GM13976 (cell line): ENCODE data around the gene TBC1D4.
"Not testable (repeated sequence)": the region's sequence is repeated elsewhere in the genome, so short reads cannot be mapped to it uniquely, and the experiment has no call there.

Experiments used
- DNase-seq: peaks from one replicate; pipeline ENCODE4 v3.0.0; 2012; ENCODE audit warnings: low spot score
- CTCF ChIP-seq: IDR thresholded peaks from 2 replicates; pipeline ENCODE4 v1.5.1; 2012; ENCODE audit warnings: borderline replicate concordance, mild to moderate bottlenecking; ENCODE audit not compliant: insufficient read depth; ENCODE audit errors: extremely low read depth, missing control alignments, control extremely low read depth
- in situ Hi-C: fragments of 300-500 bp; cut with MboI; formaldehyde crosslinking; loops from one replicate; pipeline ENCODE4 v1.12.0; 2022; ENCODE audit warnings: low sequenced_read_pairs, mixed read lengths, inconsistent platforms; ENCODE audit not compliant: unreplicated experiment

TBC1D4 gene

GRCh38 chr13:75353781-75354193, 128.2 kb downstream of the TBC1D4 start:
- DNase-seq = no peak
- TF ChIP-seq CTCF = no peak
- in situ Hi-C loops = no loop called here

GRCh38 chr13:75352641-75353327, 129.2 kb downstream of the TBC1D4 start:
- in situ Hi-C loops = no loop called here
- no peak for DNase-seq
- TF ChIP-seq CTCF = no peak

GRCh38 chr13:75351538-75351937, 130.4 kb downstream of the TBC1D4 start:
- DNase-seq, in situ Hi-C loops: not testable (repeated sequence)

GRCh38 chr13:75347925-75348324, 134.0 kb downstream of the TBC1D4 start:
- in situ Hi-C loops = no loop called here
- TF ChIP-seq CTCF = no peak
- no peak for DNase-seq

GRCh38 chr13:75347457-75347856, 134.5 kb downstream of the TBC1D4 start:
- no peak for DNase-seq
- in situ Hi-C loops = no loop called here
- TF ChIP-seq CTCF = no peak

- in situ Hi-C loops = no loop called here
- no peak for DNase-seq
- no peak for TF ChIP-seq CTCF
Measured at GRCh38 chr13:75345193-75345592, 136.8 kb downstream of the TBC1D4 start.

GRCh38 chr13:75341028-75341427, 140.9 kb downstream of the TBC1D4 start:
- peak; percentile 54 for DNase-seq
- in situ Hi-C loops = no loop called here
- no peak for TF ChIP-seq CTCF
